HEK293T (cell line): Measurements from ENCODE around the gene EVA1C.
"Not testable (repeated sequence)": the region's sequence is repeated elsewhere in the genome, so short reads cannot be mapped to it uniquely, and the experiment has no call there.

ENCODE experiments used
- CTCF ChIA-PET: fragments of 350-600 bp; formaldehyde crosslinking; extraction: SDS; loops from one replicate; lab custom pipeline; 2021; ENCODE audit warnings: antibody characterized with exemption, inconsistent platforms; lab: Yijun Ruan, JAX
- POLR2A ChIA-PET: fragments of 350-600 bp; formaldehyde crosslinking; extraction: SDS; loops from one replicate; lab custom pipeline; 2020; ENCODE audit warnings: antibody characterized with exemption, inconsistent platforms; lab: Yijun Ruan, JAX
- DNase-seq: peaks from one replicate; pipeline ENCODE4 v3.0.0; 2012; ENCODE audit warnings: mixed read lengths; ENCODE audit errors: extremely low spot score
- ARNT ChIP-seq: fragments of 450-650 bp; IDR thresholded peaks from 2 replicates; pipeline ENCODE4 v1.6.1; 2017; ENCODE audit warnings: mild to moderate bottlenecking
- BHLHE40 ChIP-seq: fragments of 450-650 bp; IDR thresholded peaks from 2 replicates; pipeline ENCODE4 v1.6.1; 2016; ENCODE audit warnings: mild to moderate bottlenecking, moderate library complexity, borderline replicate concordance
- CTBP1 ChIP-seq: fragments of 450-650 bp; IDR thresholded peaks from 2 replicates; pipeline ENCODE4 v1.6.1; 2016; ENCODE audit warnings: borderline replicate concordance
- ELF4 ChIP-seq: fragments of 450-650 bp; IDR thresholded peaks from 2 replicates; pipeline ENCODE4 v1.6.1; 2017; ENCODE audit warnings: antibody characterized with exemption
- FOXA1 ChIP-seq: fragments of 450-650 bp; IDR thresholded peaks from 2 replicates; pipeline ENCODE4 v1.6.1; 2016; ENCODE audit warnings: mild to moderate bottlenecking
- FOXK2 ChIP-seq: fragments of 450-650 bp; IDR thresholded peaks from 2 replicates; pipeline ENCODE4 v1.6.1; 2016; ENCODE audit warnings: mild to moderate bottlenecking
- FOXM1 ChIP-seq: fragments of 450-650 bp; IDR thresholded peaks from 2 replicates; pipeline ENCODE4 v1.6.1; 2017; ENCODE audit warnings: mild to moderate bottlenecking, borderline replicate concordance
- HDGF ChIP-seq: fragments of 450-650 bp; IDR thresholded peaks from 2 replicates; pipeline ENCODE4 v1.6.1; 2017; ENCODE audit warnings: antibody characterized with exemption, borderline replicate concordance
- L3MBTL2 ChIP-seq: fragments of 450-650 bp; conservative IDR thresholded peaks from 2 replicates; pipeline ENCODE4 v1.6.1; 2016; ENCODE audit warnings: mild to moderate bottlenecking
- LEF1 ChIP-seq: fragments of 450-650 bp; IDR thresholded peaks from 2 replicates; pipeline ENCODE4 v1.6.1; 2017; ENCODE audit warnings: mild to moderate bottlenecking, borderline replicate concordance
- NFRKB ChIP-seq: fragments of 450-650 bp; IDR thresholded peaks from 2 replicates; pipeline ENCODE4 v1.6.1; 2016; ENCODE audit warnings: mild to moderate bottlenecking, moderate library complexity
- SP1 ChIP-seq: fragments of 450-650 bp; IDR thresholded peaks from 2 replicates; pipeline ENCODE4 v1.6.1; 2017
- SUZ12 ChIP-seq: fragments of 450-650 bp; IDR thresholded peaks from 2 replicates; pipeline ENCODE4 v1.6.1; 2016; ENCODE audit warnings: mild to moderate bottlenecking
- TARDBP ChIP-seq: fragments of 450-650 bp; IDR thresholded peaks from 2 replicates; pipeline ENCODE4 v1.6.1; 2016
- ZNF384 ChIP-seq: fragments of 450-650 bp; IDR thresholded peaks from 2 replicates; pipeline ENCODE4 v1.6.1; 2016
- TF ChIP-seq, protein P1 (sequence below): fragments of 450-650 bp; IDR thresholded peaks from 2 replicates; pipeline ENCODE4 v1.6.1; 2016

EVA1C gene

DNA sequence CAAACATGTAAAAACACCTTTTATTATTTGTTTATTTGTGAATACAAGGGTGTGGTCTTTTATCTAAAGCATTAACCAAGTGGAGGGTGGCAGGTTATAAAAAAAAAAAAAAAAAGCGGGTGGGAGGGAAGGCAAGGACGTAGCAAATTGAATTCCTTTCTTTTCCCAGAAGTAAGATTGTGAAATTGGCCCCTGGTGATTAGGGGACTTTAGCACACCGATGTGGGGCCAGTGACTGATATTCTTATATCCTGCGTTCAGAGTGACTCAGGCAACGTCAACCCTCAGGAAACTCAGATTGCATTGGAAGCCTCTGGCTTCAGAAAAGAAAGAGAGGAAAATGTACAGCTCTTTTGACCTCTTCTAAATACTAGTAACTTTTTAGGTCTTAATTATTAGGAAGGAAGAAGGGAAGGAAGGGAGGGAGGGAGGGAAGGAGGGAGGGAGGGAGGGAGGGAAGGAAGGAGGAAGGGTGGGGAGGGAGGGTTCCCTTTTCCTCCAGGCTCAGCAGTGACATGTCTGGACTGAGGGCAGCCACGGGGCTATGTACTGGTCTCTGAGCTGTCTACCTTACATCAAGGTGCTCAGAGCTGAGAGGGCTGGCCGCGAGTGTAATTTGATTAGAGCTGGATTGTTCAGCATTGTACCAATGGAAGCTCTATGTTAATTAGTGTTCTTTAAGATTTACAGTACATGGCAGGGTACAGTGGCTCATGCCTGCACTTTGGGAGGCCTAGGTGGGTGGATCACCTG lies 30.2 kb downstream of the EVA1C start:
- TF ChIP-seq FOXK2 = no peak
- no peak for TF ChIP-seq NFRKB
- TF ChIP-seq ZNF384 = no peak
- no peak for TF ChIP-seq L3MBTL2
- TF ChIP-seq ELF4 = no peak
- no peak for TF ChIP-seq HDGF
- no peak for TF ChIP-seq CTBP1
- TF ChIP-seq, protein P1, sequence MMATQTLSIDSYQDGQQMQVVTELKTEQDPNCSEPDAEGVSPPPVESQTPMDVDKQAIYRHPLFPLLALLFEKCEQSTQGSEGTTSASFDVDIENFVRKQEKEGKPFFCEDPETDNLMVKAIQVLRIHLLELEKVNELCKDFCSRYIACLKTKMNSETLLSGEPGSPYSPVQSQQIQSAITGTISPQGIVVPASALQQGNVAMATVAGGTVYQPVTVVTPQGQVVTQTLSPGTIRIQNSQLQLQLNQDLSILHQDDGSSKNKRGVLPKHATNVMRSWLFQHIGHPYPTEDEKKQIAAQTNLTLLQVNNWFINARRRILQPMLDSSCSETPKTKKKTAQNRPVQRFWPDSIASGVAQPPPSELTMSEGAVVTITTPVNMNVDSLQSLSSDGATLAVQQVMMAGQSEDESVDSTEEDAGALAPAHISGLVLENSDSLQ = no peak
- TF ChIP-seq TARDBP = no peak
- no peak for TF ChIP-seq SP1
- TF ChIP-seq LEF1 = no peak
- TF ChIP-seq FOXA1 = no peak
- TF ChIP-seq ARNT = no peak
- TF ChIP-seq SUZ12 = no peak
- TF ChIP-seq FOXM1 = no peak
- TF ChIP-seq BHLHE40 = no peak
- ChIA-PET CTCF (no interaction called here), POLR2A (no interaction called here)
- DNase-seq = no peak

GRCh38 chr21:32445101-32445500 lies 32.6 kb downstream of the EVA1C start:
- DNase-seq = no peak
- CTCF ChIA-PET = no interaction called here
- TF ChIP-seq, protein P1 = no peak
- no peak for TF ChIP-seq L3MBTL2
- TF ChIP-seq SP1 = no peak
- no peak for TF ChIP-seq ARNT
- no peak for TF ChIP-seq FOXA1
- no peak for TF ChIP-seq BHLHE40
- TF ChIP-seq HDGF = no peak
- no peak for TF ChIP-seq SUZ12
- TF ChIP-seq FOXK2 = no peak
- TF ChIP-seq LEF1 = no peak
- TF ChIP-seq FOXM1 = no peak
- no peak for TF ChIP-seq ZNF384
- no peak for TF ChIP-seq TARDBP
- no peak for TF ChIP-seq CTBP1
- no peak for TF ChIP-seq ELF4
- TF ChIP-seq NFRKB = no peak
- POLR2A ChIA-PET = no interaction called here

DNA sequence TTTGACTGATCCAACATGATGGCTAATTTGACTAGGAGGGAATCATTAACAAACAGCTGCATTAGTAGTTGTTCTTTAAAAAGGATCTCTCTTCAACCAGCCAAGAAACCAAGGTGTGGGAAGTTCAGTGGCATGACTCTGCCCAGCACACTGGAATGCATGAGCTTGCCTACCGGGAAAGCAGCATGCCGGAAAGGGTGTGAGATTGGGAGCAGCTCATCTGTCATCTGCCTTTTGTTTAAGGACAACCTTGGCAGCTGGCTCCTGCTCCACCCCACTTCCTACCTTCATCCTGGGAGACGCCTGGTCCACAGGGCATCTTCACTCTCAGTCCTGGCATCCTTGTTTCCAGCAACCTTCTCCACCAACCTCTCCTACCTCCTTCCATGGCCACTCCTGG lies 33.9 kb downstream of the EVA1C start:
- CTCF ChIA-PET, POLR2A ChIA-PET, DNase-seq: not testable (repeated sequence)

- POLR2A ChIA-PET = no interaction called here
- DNase-seq = no peak
- CTCF ChIA-PET = no interaction called here
- TF ChIP-seq ELF4 (no peak), ZNF384 (no peak), LEF1 (no peak), SUZ12 (no peak), HDGF (no peak), SP1 (no peak), ARNT (no peak), CTBP1 (no peak), FOXA1 (no peak), FOXK2 (no peak), NFRKB (no peak)
Measured at GRCh38 chr21:32447224-32447623, 34.7 kb downstream of the EVA1C start.

GRCh38 chr21:32448803-32449594 lies 36.5 kb downstream of the EVA1C start:
- ChIA-PET POLR2A (no interaction called here), CTCF (no interaction called here)
- no peak for TF ChIP-seq FOXK2
- TF ChIP-seq ZNF384 = no peak
- TF ChIP-seq FOXA1 = no peak
- TF ChIP-seq SP1 = no peak
- TF ChIP-seq ARNT = no peak
- DNase-seq = no peak

DNA sequence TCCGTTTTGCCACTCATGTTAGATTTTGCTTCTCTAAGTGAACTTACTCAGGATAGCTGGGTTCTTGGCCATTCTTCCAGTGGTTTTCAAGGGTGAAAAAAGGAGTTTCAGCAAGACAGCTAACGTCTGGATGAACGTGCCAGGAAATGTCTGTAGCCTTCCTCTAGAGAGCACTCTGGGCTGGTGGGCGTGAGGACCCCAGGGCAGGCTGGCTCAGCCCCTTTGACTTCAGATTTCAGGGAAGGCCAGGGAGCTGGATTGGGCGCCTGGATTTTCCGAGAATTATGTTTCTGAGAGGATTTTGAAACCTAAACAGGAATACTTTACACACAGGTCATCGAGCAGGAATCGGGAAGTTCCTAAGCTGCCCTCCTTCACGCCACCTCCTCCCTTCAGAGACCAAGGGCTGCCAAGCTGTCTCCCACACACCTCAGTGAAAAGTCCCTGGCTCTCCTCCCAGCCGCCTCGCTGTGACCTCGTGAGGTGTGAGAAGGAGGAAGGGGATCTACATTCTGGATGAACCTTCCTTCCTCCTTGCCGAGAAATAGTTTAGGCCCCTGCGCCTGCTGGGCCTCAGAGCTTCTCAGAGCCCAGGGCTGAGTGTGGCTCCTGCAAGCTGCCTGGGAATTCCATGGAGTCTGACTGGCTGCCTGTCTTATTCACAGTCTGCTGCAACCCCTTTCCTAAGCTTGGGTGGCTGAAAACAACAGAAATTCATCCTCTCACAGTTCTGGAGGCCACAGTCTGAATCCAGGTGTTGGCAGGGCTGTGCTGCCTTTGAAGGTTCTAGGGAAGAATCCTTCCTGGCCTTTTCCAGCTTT lies 38.6 kb downstream of the EVA1C start:
- CTCF ChIA-PET, POLR2A ChIA-PET: not testable (repeated sequence)

DNA sequence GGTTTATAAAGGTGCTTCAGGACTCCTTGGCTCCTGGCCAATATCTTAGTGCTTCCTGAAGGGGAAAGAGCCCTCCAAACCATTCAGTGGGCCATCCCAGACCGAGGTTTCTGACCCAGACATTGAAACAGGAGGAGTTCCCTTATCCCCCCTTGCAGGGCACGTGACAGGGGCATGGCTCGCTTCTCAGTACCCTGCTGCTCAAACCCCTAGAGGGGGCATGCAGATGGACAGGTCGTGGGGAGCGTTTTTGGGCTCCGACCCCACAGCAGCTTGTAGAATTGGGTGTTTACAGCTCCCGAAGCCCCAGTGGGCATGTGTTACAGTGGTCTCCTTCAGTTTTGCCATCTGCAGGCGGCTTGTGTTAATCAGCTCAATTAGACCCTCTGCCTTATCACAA lies 39.7 kb downstream of the EVA1C start:
- CTCF ChIA-PET, POLR2A ChIA-PET: not testable (repeated sequence)

More for the DNA sequence above, 38.6 kb downstream of the EVA1C start:
- not testable (repeated sequence) for DNase-seq

More for the DNA sequence above, 39.7 kb downstream of the EVA1C start:
- DNase-seq = not testable (repeated sequence)
